HEK293T (cell line): ENCODE data around the gene BCL10.

ENCODE experiments used
- ARNT ChIP-seq: fragments of 450-650 bp; IDR thresholded peaks from 2 replicates; pipeline ENCODE4 v1.6.1; 2017; ENCODE audit warnings: mild to moderate bottlenecking
- BHLHE40 ChIP-seq: fragments of 450-650 bp; IDR thresholded peaks from 2 replicates; pipeline ENCODE4 v1.6.1; 2016; ENCODE audit warnings: mild to moderate bottlenecking, moderate library complexity, borderline replicate concordance
- HDGF ChIP-seq: fragments of 450-650 bp; IDR thresholded peaks from 2 replicates; pipeline ENCODE4 v1.6.1; 2017; ENCODE audit warnings: antibody characterized with exemption, borderline replicate concordance
- NFRKB ChIP-seq: fragments of 450-650 bp; IDR thresholded peaks from 2 replicates; pipeline ENCODE4 v1.6.1; 2016; ENCODE audit warnings: mild to moderate bottlenecking, moderate library complexity
- SP1 ChIP-seq: fragments of 450-650 bp; IDR thresholded peaks from 2 replicates; pipeline ENCODE4 v1.6.1; 2017
- TARDBP ChIP-seq: fragments of 450-650 bp; IDR thresholded peaks from 2 replicates; pipeline ENCODE4 v1.6.1; 2016
- TF ChIP-seq, protein P1 (sequence below): fragments of 450-650 bp; IDR thresholded peaks from 2 replicates; pipeline ENCODE4 v1.6.1; 2016

DNA sequence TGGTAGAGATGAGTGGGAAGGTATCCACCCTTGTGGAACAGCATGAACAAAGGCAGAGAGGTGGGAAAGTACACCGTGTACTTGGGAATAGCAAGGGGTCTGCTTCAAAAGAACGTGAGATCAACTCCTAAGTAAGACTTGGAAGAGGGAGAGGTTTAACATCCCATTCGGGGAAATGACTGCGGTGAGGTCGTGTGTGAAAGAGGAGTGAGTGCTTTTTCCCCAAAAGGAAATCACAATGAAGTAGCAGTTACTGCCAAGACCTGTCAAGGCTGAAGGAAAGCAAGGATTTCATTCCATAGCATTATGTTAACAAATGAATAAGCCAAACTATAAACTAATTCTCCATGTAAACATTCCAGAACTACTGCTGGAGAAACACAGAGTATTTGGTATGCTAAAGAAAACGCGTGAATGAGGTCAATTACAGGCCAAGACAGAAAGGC is 55.7 kb downstream of the BCL10 start:
- TF ChIP-seq SP1 (no peak), BHLHE40 (no peak), NFRKB (no peak), HDGF (no peak), TARDBP (no peak), ARNT (no peak)
- TF ChIP-seq, protein P1, sequence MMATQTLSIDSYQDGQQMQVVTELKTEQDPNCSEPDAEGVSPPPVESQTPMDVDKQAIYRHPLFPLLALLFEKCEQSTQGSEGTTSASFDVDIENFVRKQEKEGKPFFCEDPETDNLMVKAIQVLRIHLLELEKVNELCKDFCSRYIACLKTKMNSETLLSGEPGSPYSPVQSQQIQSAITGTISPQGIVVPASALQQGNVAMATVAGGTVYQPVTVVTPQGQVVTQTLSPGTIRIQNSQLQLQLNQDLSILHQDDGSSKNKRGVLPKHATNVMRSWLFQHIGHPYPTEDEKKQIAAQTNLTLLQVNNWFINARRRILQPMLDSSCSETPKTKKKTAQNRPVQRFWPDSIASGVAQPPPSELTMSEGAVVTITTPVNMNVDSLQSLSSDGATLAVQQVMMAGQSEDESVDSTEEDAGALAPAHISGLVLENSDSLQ, result no peak
